ENCODE data around the gene RNF19B. TPM values are rescaled to one million over a fixed set of nuclear protein-coding genes. Genes with fewer than 3 reads are reported as not detected.

Gene RNF19B
- total RNA-seq, 4 donors from 2014 or later, result 13.9 to 22.9 (median 17.2) TPM

DNA sequence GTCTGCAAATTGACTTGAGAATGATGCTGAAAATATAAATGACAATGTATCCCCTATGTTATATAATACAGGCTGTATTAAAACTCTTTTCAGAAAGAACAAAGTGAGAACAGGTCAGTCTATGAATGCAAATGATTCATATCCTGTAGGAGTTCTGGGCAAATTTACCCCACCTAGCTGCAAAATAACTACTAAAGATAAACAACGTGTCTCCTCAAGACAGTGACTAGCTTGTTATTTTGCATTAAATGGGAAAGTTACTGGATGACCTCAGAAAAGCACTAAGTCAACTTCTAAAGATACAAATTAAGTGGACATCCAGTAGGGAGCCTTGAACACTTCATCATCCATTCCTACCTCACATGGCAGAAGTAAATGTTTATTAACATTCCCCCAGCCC lies 11.1 kb downstream of the RNF19B start:
- Histone ChIP-seq H3K36me3 (peaks cover 0 to 4% (median 0%) of the 10 kb centered on the region in 3 donors), H3K9me3 (no peaks in the 10 kb centered on the region), H3K27me3 (no peaks in the 10 kb centered on the region), H3K27ac (no peak overlapping the region), H3K4me3 (no peak overlapping the region), H3K4me1 (peaks cover 0 to 16% (median 8%) of the 10 kb centered on the region in 4 donors)
- WGBS, 2 donors, result 40 to 44% methylated on average over 1 of the region's 1 CpG
- no peak for DNase-seq (ENCODE audit: low spot score in 2 of 2)
- TF ChIP-seq POLR2A (IDR thresholded peaks at IDR 0.05), result no peak
- TF ChIP-seq, protein P1, sequence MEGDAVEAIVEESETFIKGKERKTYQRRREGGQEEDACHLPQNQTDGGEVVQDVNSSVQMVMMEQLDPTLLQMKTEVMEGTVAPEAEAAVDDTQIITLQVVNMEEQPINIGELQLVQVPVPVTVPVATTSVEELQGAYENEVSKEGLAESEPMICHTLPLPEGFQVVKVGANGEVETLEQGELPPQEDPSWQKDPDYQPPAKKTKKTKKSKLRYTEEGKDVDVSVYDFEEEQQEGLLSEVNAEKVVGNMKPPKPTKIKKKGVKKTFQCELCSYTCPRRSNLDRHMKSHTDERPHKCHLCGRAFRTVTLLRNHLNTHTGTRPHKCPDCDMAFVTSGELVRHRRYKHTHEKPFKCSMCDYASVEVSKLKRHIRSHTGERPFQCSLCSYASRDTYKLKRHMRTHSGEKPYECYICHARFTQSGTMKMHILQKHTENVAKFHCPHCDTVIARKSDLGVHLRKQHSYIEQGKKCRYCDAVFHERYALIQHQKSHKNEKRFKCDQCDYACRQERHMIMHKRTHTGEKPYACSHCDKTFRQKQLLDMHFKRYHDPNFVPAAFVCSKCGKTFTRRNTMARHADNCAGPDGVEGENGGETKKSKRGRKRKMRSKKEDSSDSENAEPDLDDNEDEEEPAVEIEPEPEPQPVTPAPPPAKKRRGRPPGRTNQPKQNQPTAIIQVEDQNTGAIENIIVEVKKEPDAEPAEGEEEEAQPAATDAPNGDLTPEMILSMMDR (IDR thresholded peaks at IDR 0.05), result no peak
- no peak for TF ChIP-seq EP300 (IDR thresholded peaks at IDR 0.05)

DNA sequence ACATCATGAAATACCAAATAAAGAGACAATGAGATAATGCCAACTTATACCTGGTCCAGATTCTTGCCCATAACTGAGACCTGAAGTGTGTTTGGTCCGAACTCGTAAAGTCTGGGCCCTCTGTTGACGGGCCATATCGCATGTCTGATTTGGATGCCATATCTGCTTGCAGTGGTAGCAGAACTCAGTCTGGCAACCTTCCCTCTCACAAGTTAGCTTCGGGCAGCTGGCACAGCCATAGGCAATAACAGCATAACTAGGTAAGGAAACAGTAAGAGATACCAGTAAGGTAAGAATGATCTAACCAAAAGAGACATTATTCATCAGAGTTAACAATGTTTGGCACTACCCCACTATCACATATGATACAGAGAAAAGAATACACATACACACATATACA lies 15.1 kb downstream of the RNF19B start:
- H3K4me1 ChIP-seq, result peaks cover 0 to 22% (median 8%) of the 10 kb centered on the region in 4 donors
- H3K9me3 ChIP-seq, result no peaks in the 10 kb centered on the region
- H3K27ac ChIP-seq, result peak overlapping the region in 3 of 4 donors; percentile 17 to 62 (median 57)
- peaks cover 2 to 37% (median 7%) of the 10 kb centered on the region in 3 donors for H3K36me3 ChIP-seq
- no peaks in the 10 kb centered on the region for H3K27me3 ChIP-seq
- DNase-seq (ENCODE audit: low spot score in 2 of 2), result no peak
- 84 to 88% methylated on average over 5 of the region's 5 CpGs for WGBS, 2 donors
- H3K4me3 ChIP-seq, result no peak overlapping the region
- no peak for TF ChIP-seq POLR2A (IDR thresholded peaks at IDR 0.05)
- no peak for TF ChIP-seq EP300 (IDR thresholded peaks at IDR 0.05)
- TF ChIP-seq, protein P1 (IDR thresholded peaks at IDR 0.05), result no peak

DNA sequence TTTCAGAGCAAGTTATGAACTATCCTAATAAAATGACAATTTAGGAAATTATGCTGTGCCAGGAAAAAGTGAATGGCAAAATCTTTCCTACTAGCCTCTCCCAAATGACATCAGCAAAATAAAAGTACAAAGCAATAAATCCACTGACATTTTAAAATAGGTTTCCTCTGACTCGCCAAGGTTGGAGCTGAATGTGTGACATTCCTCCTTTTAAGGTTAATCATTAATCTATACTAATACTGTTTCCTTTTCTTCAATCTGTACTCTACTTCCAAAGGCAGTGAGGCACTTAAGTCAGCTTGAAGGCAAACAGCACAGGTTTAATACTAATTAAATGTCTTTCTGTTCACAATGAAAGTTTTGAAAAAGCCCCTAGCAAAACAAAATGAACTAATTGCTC lies 15.7 kb downstream of the RNF19B start:
- Histone ChIP-seq H3K27me3 (no peaks in the 10 kb centered on the region), H3K4me3 (no peak overlapping the region), H3K27ac (peak overlapping the region in 2 of 4 donors; percentile 57 to 62), H3K9me3 (no peaks in the 10 kb centered on the region), H3K4me1 (peaks cover 0 to 22% (median 8%) of the 10 kb centered on the region in 4 donors), H3K36me3 (peaks cover 2 to 43% (median 9%) of the 10 kb centered on the region in 3 donors)
- 54 to 57% methylated on average over 1 of the region's 1 CpG for WGBS, 2 donors
- no peak for DNase-seq (ENCODE audit: low spot score in 2 of 2)
- TF ChIP-seq POLR2A (IDR thresholded peaks at IDR 0.05) (no peak), EP300 (IDR thresholded peaks at IDR 0.05) (peak in 1 of 2 donors; percentile 35)
- TF ChIP-seq, protein P1 (IDR thresholded peaks at IDR 0.05), result no peak

DNA sequence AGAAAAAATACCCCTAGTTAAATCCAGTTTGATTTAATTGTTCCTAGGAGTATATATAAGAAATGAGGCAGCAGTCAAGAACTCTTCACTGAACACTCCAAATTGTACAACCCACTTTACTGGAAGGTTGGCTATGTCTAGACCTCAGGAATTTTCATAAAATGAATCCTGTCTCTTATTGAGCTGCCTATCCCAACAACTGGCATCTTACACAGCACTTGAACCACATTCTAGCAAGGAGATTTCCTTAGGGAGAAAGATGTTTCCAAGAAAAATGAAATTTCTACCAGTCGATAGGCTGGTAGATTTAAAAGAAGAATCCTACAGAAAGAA lies 16.3 kb downstream of the RNF19B start:
- Histone ChIP-seq H3K4me3 (no peak overlapping the region), H3K27me3 (no peaks in the 10 kb centered on the region), H3K36me3 (peaks cover 2 to 49% (median 10%) of the 10 kb centered on the region in 3 donors), H3K27ac (peak overlapping the region in 3 of 4 donors; percentile 34 to 62 (median 57)), H3K4me1 (peaks cover 0 to 22% (median 8%) of the 10 kb centered on the region in 4 donors), H3K9me3 (no peaks in the 10 kb centered on the region)
- WGBS, 2 donors, result 73% methylated on average over 1 of the region's 1 CpG
- TF ChIP-seq EP300 (IDR thresholded peaks at IDR 0.05), result no peak
- TF ChIP-seq POLR2A (IDR thresholded peaks at IDR 0.05), result no peak
- TF ChIP-seq, protein P1 (IDR thresholded peaks at IDR 0.05), result no peak
- no peak for DNase-seq (ENCODE audit: low spot score in 2 of 2)

DNA sequence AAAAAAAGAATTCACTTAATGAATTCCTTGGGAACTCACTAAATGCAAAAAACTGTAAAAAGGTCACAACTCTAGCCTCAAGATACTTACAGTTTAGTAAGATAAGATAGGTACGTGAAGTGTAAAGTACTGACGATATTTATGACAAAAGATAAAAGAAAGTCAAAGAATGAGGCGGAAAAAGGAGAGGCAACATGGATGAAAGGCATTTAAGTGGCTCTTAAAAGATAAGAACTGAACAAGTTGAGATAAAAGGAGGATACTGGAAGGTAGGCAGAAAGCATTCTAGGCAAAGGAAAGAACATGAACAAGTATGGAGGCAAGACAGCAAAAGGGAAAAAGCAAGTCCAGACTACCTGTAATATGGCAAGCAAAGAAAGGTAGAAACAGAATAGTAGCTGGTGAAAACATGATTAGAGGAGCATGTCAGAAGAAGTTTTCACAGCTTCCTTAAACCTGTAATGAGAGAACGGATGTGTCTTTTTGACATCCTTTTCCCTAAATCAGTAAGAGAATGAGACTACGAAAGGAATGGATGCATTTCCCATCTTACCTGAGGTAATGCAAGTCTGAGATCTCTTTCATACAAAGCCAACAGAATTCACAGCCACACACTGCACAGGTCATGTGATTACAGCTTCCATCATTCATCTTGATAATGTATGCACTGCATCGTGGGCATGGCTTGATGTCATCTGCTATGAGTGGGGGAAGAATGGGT lies 16.8 kb downstream of the RNF19B start:
- Histone ChIP-seq H3K27ac (peak overlapping the region in 3 of 4 donors; percentile 34 to 62 (median 57)), H3K9me3 (no peaks in the 10 kb centered on the region), H3K27me3 (no peaks in the 10 kb centered on the region), H3K4me3 (no peak overlapping the region), H3K36me3 (peaks cover 2 to 54% (median 10%) of the 10 kb centered on the region in 3 donors), H3K4me1 (peaks cover 0 to 22% (median 8%) of the 10 kb centered on the region in 4 donors)
- 81 to 85% methylated on average over 6 of the region's 6 CpGs for WGBS, 2 donors
- TF ChIP-seq EP300 (IDR thresholded peaks at IDR 0.05) (no peak), POLR2A (IDR thresholded peaks at IDR 0.05) (no peak)
- TF ChIP-seq, protein P1 (IDR thresholded peaks at IDR 0.05), result no peak
- DNase-seq (ENCODE audit: low spot score in 2 of 2), result no peak

All from tibial nerve (tissue), 4 donors.